ENCODE measurements around the gene CLTCL1. TPM values are rescaled to one million over a fixed set of nuclear protein-coding genes. Genes with fewer than 3 reads are reported as not detected.
"Not testable (repeated sequence)": the region's sequence is repeated elsewhere in the genome, so short reads cannot be mapped to it uniquely, and the experiment has no call there.

The CLTCL1 gene
- total RNA-seq, 2 donors from 2014 or later, result 0.50 to 1.5 TPM

GRCh38 chr22:19317865-19318264 is 26.3 kb upstream of the CLTCL1 start:
- Mint-ChIP-seq H3K4me3 (no peak overlapping the region), H3K27ac (no peak overlapping the region), H3K27me3 (no peaks in the 10 kb centered on the region), H3K9me3 (peaks cover 7% of the 10 kb centered on the region), H3K36me3 (peaks cover 44% of the 10 kb centered on the region), H3K4me1 (ENCODE audit: low read depth in 2 of 2) (no peaks in the 10 kb centered on the region)
- no peak for DNase-seq (ENCODE audit: low spot score)
- no peak for ATAC-seq

- no peak overlapping the region for H3K27ac Mint-ChIP-seq
- no peak for ATAC-seq
Observed at GRCh38 chr22:19307872-19308271, 16.4 kb upstream of the CLTCL1 start.

GRCh38 chr22:19306535-19306934 is 15.0 kb upstream of the CLTCL1 start:
- not testable (repeated sequence) for H3K36me3 Mint-ChIP-seq; DNase-seq (ENCODE audit: low spot score); ATAC-seq; H3K9me3 Mint-ChIP-seq; H3K27me3 Mint-ChIP-seq; H3K4me3 Mint-ChIP-seq; H3K27ac Mint-ChIP-seq; H3K4me1 Mint-ChIP-seq (ENCODE audit: low read depth in 2 of 2)

More at GRCh38 chr22:19307872-19308271, 16.4 kb upstream of the CLTCL1 start:
- no peaks in the 10 kb centered on the region for H3K36me3 Mint-ChIP-seq
- DNase-seq (ENCODE audit: low spot score), result no peak
- no peaks in the 10 kb centered on the region for H3K9me3 Mint-ChIP-seq
- no peaks in the 10 kb centered on the region for H3K27me3 Mint-ChIP-seq
- no peaks in the 10 kb centered on the region for H3K4me1 Mint-ChIP-seq (ENCODE audit: low read depth in 2 of 2)
- H3K4me3 Mint-ChIP-seq, result no peak overlapping the region

DNA sequence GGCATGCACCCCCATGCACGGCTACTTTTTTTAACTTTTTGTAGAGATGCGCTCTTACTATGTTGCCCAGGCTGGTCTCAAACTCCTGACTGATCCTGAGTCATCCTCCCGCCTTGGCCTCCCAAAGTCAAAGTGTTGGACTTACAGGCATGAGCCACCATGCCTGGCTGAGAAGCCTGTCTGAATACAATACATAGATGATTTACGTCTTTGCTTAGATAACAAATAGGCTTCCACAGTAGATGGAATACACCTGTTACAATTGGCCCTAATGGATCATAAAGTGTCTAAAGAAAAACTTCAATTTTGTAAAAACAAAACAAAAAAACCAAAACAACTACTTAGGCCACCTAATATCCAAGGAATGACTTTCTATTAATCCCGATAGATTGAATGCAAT is 13.0 kb upstream of the CLTCL1 start:
- ATAC-seq, result no peak

DNA sequence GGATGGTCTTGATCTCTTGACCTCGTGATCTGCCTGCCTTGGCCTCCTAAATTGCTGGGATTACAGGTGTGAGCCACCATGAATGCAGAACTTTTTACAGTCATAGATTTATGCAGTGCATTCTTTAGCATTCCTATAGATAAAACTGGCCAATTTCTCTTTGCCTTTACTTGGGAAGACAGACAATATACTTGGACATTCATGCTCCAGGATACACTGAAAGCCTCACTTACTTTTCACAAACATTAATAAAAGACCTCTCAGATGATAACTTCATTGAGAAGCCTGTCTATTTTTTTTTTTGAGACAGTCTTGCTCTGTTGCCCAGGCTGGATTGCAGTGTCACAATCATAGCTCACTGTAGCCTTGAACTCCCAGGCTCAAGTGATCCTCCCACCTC is 12.3 kb upstream of the CLTCL1 start:
- H3K27me3 Mint-ChIP-seq, result no peaks in the 10 kb centered on the region
- H3K27ac Mint-ChIP-seq, result no peak overlapping the region
- DNase-seq (ENCODE audit: low spot score) (no peak), ATAC-seq (no peak)
- H3K4me1 Mint-ChIP-seq (ENCODE audit: low read depth in 2 of 2), result no peaks in the 10 kb centered on the region
- no peaks in the 10 kb centered on the region for H3K36me3 Mint-ChIP-seq
- no peaks in the 10 kb centered on the region for H3K9me3 Mint-ChIP-seq
- no peak overlapping the region for H3K4me3 Mint-ChIP-seq

More for the DNA sequence above, 13.0 kb upstream of the CLTCL1 start:
- Mint-ChIP-seq H3K36me3 (no peaks in the 10 kb centered on the region), H3K9me3 (no peaks in the 10 kb centered on the region), H3K27ac (no peak overlapping the region), H3K4me1 (ENCODE audit: low read depth in 2 of 2) (no peaks in the 10 kb centered on the region), H3K4me3 (no peak overlapping the region), H3K27me3 (no peaks in the 10 kb centered on the region)
- DNase-seq (ENCODE audit: low spot score), result no peak

- Mint-ChIP-seq H3K4me3 (no peak overlapping the region), H3K27me3 (peaks cover 0 to 9% of the 10 kb centered on the region in 2 donors), H3K4me1 (ENCODE audit: low read depth in 2 of 2) (peaks cover 10 to 11% of the 10 kb centered on the region in 2 donors), H3K36me3 (no peaks in the 10 kb centered on the region), H3K9me3 (no peaks in the 10 kb centered on the region), H3K27ac (no peak overlapping the region)
- DNase-seq (ENCODE audit: low spot score) (no peak), ATAC-seq (no peak)
Observed at GRCh38 chr22:19295733-19296132, 4.2 kb upstream of the CLTCL1 start.

GRCh38 chr22:19292458-19293230 is 1.1 kb upstream of the CLTCL1 start:
- H3K4me3 Mint-ChIP-seq, result peak overlapping the region; percentile 90
- H3K27me3 Mint-ChIP-seq, result peaks cover 16 to 22% of the 10 kb centered on the region in 2 donors

GRCh38 chr22:19291218-19291579 is 320 bp downstream of the CLTCL1 start:
- ATAC-seq, result peak; percentile 45 to 65
- Mint-ChIP-seq H3K36me3 (no peaks in the 10 kb centered on the region), H3K27ac (peak overlapping the region in 1 of 2 donors; percentile 41), H3K4me3 (peak overlapping the region; percentile 79), H3K4me1 (ENCODE audit: low read depth in 2 of 2) (peaks cover 19 to 21% of the 10 kb centered on the region in 2 donors), H3K27me3 (peaks cover 28 to 32% of the 10 kb centered on the region in 2 donors), H3K9me3 (no peaks in the 10 kb centered on the region)
- DNase-seq (ENCODE audit: low spot score), result no peak

More at GRCh38 chr22:19292458-19293230, 1.1 kb upstream of the CLTCL1 start:
- no peaks in the 10 kb centered on the region for H3K9me3 Mint-ChIP-seq
- ATAC-seq (no peak), DNase-seq (ENCODE audit: low spot score) (no peak)
- H3K4me1 Mint-ChIP-seq (ENCODE audit: low read depth in 2 of 2), result peaks cover 19 to 21% of the 10 kb centered on the region in 2 donors
- no peaks in the 10 kb centered on the region for H3K36me3 Mint-ChIP-seq
- H3K27ac Mint-ChIP-seq, result peak overlapping the region in 1 of 2 donors; percentile 50

DNA sequence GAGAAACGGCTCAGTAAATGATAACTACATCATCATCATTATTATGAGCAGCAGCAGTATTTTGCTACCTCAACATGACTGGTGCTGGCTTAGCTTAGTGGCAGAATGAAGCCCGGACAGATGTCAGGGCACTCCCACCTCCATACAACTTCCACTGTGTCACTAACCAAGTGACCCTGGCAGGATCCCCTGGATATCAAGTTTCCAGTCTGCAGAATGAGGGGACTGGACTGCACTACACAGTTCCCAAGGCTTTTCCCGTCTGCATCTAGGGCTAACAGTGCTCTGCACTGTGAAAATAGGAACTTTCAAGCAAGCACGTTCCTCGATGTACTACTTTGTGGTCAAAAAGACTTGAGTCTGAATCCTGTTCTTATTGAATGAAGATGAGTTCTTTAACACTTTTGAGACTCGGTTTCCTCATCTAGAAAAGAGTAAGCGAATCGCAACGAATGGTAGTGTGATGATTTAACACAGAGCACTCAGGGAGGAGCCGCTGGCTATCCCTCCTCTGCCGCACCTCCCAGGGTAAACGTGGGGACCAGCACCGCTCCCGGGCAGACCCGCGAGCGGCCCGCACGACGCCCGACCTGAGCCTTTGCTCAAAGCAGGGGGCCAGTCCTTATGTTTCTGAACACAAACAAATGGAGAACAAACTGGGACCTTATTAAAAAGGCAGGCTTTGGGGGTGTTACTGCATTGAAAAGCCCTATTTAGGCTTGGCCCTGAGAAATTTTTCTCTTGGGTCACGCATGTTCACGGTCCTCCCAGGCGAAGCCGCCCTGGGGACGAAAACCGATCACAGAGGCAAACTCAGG is 910 bp downstream of the CLTCL1 start:
- ATAC-seq, result no peak
- H3K36me3 Mint-ChIP-seq, result no peaks in the 10 kb centered on the region
- peaks cover 19 to 21% of the 10 kb centered on the region in 2 donors for H3K4me1 Mint-ChIP-seq (ENCODE audit: low read depth in 2 of 2)
- peaks cover 28% of the 10 kb centered on the region in 2 donors for H3K27me3 Mint-ChIP-seq
- H3K27ac Mint-ChIP-seq, result peak overlapping the region in 1 of 2 donors; percentile 41
- H3K9me3 Mint-ChIP-seq, result no peaks in the 10 kb centered on the region
- no peak for DNase-seq (ENCODE audit: low spot score)
- peak overlapping the region; percentile 79 for H3K4me3 Mint-ChIP-seq

GRCh38 chr22:19289475-19290161 is 1.9 kb downstream of the CLTCL1 start:
- peaks cover 19 to 21% of the 10 kb centered on the region in 2 donors for H3K4me1 Mint-ChIP-seq (ENCODE audit: low read depth in 2 of 2)
- DNase-seq (ENCODE audit: low spot score), result no peak
- H3K4me3 Mint-ChIP-seq, result peak overlapping the region; percentile 79
- H3K9me3 Mint-ChIP-seq, result no peaks in the 10 kb centered on the region
- ATAC-seq, result peak in 1 of 2 donors; percentile 40
- no peak overlapping the region for H3K27ac Mint-ChIP-seq
- peaks cover 28% of the 10 kb centered on the region in 2 donors for H3K27me3 Mint-ChIP-seq
- no peaks in the 10 kb centered on the region for H3K36me3 Mint-ChIP-seq

DNA sequence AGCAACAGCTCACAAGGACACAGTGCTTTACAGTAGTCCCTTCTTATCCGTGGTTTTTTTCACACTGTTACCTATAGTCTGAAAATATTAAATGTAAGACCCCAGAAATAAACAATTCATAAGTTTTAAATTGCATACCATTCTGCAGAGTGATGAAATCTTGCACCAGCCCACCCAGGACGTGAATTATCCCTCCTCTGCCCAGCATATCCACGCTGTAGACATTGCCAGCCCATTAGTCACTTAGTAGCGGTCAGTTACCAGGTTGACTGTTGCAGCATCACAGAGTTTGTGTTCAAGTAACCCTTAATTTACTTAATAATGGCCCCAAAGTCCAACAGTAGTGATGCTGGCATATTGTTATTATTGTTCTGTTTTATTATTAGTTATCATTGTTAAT is 3.6 kb downstream of the CLTCL1 start:
- no peak overlapping the region for H3K4me3 Mint-ChIP-seq
- H3K27me3 Mint-ChIP-seq, result peaks cover 25 to 28% of the 10 kb centered on the region in 2 donors
- no peaks in the 10 kb centered on the region for H3K9me3 Mint-ChIP-seq
- no peak for DNase-seq (ENCODE audit: low spot score)
- H3K27ac Mint-ChIP-seq, result no peak overlapping the region
- no peaks in the 10 kb centered on the region for H3K36me3 Mint-ChIP-seq
- ATAC-seq, result no peak
- H3K4me1 Mint-ChIP-seq (ENCODE audit: low read depth in 2 of 2), result peaks cover 19 to 21% of the 10 kb centered on the region in 2 donors

DNA sequence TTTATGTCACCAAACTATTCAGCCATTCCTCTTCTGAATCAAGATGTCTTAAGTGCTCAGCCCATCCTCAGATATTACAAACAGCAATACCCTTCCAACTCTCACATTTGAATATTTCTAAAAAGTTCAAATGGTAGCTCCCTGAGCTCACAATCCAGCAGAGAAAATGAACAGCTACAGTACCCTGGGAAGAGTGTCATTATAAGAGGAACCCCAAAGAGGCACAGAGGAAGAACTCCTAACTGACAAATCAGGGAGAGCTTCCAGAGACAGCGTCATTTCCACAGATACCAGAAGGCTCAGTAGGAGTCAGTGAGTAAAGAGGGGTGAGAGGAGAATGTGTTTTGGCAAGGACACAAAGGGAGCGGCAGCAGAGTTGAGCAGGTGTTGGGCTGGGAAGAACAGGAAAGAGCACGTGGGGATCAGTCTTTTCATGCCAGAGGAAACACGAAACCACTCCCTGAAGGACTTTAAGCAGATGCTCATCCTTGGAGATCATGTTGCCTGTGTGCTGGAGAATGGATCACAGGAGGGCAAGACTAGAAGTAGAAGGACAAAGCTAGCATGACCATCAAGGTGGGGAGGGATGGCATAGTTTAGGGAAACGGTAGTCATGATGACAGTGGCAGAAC is 4.3 kb downstream of the CLTCL1 start:
- Mint-ChIP-seq H3K27me3 (peaks cover 25 to 28% of the 10 kb centered on the region in 2 donors), H3K27ac (no peak overlapping the region), H3K36me3 (no peaks in the 10 kb centered on the region), H3K4me1 (ENCODE audit: low read depth in 2 of 2) (peaks cover 16 to 18% of the 10 kb centered on the region in 2 donors), H3K4me3 (no peak overlapping the region), H3K9me3 (no peaks in the 10 kb centered on the region)
- ATAC-seq, result no peak
- no peak for DNase-seq (ENCODE audit: low spot score)

GRCh38 chr22:19285831-19286230 is 5.7 kb downstream of the CLTCL1 start:
- H3K4me3 Mint-ChIP-seq, result no peak overlapping the region
- no peak for DNase-seq (ENCODE audit: low spot score)
- ATAC-seq, result no peak
- no peak overlapping the region for H3K27ac Mint-ChIP-seq
- H3K9me3 Mint-ChIP-seq, result no peaks in the 10 kb centered on the region
- peaks cover 10 to 12% of the 10 kb centered on the region in 2 donors for H3K4me1 Mint-ChIP-seq (ENCODE audit: low read depth in 2 of 2)
- peaks cover 24 to 28% of the 10 kb centered on the region in 2 donors for H3K27me3 Mint-ChIP-seq
- H3K36me3 Mint-ChIP-seq, result no peaks in the 10 kb centered on the region

All from natural killer cell treated with Interleukin-12 subunit alpha and Interleukin-12 subunit beta and Interleukin-15 and Interleukin-18, amount 100 ng/mL, for 72 hours (primary cell).